GM23248 (cell line): Measurements from ENCODE around the gene TTLL4.

Experiments
- EZH2 ChIP-seq: fragments of 200-600 bp; sonication (generic); IDR thresholded peaks from 2 replicates; pipeline ENCODE4 v1.6.1; 2018; ENCODE audit warnings: antibody characterized with exemption, mild to moderate bottlenecking; ENCODE audit not compliant: insufficient read depth, poor library complexity, severe bottlenecking
- EZH2phosphoT487 ChIP-seq: fragments of 200-600 bp; sonication (generic); IDR thresholded peaks from 2 replicates; pipeline ENCODE4 v1.6.1; 2018; ENCODE audit warnings: antibody characterized with exemption, moderate library complexity, mild to moderate bottlenecking, low read depth; ENCODE audit not compliant: insufficient read depth

DNA sequence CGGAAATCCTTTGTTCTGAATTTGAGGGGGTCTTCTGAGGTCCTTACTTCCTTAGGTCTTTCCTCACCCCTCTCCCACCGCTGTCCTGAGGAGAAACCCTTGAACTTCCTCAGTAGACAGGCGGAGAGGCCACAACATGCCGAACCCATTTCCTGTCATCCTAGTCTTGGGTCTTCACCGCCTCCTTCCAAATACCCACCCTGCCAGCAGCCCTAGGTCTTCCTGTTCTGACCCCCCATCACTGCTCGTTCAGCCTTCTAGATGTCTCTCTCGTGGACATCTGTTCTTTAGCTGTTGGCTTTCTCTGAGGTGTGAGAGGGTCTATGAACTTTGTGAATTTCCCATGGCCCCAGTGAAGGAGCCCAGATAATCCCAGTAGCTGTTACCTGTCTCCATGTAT is 44.1 kb downstream of the TTLL4 start:
- TF ChIP-seq EZH2phosphoT487 (no peak), EZH2 (no peak)
